BE2C (cell line): Measurements from ENCODE around the gene FAM120B.

ENCODE experiments used
- DNase-seq: peaks from one replicate; pipeline ENCODE4 v3.0.0-alpha.2; 2020
- H3K27me3 ChIP-seq: fragments of 250-450 bp; sonication (Bioruptor Pico); 2 replicates; pipeline ENCODE4 v1.5.1; 2020; ENCODE audit warnings: mild to moderate bottlenecking
- H3K36me3 ChIP-seq: fragments of 250-450 bp; sonication (Bioruptor Pico); 2 replicates; pipeline ENCODE4 v1.5.1; 2020; ENCODE audit warnings: mild to moderate bottlenecking
- H3K4me1 ChIP-seq: fragments of 250-450 bp; sonication (Bioruptor Pico); 2 replicates; pipeline ENCODE4 v1.5.1; 2020
- H3K4me3 ChIP-seq: 2 replicates; pipeline ENCODE4 v1.5.1; 2011; ENCODE audit warnings: low read depth, low read length
- H3K9me3 ChIP-seq: fragments of 250-450 bp; sonication (Bioruptor Pico); 2 replicates; pipeline ENCODE4 v1.5.1; 2020
- CTCF ChIP-seq: IDR thresholded peaks from 2 replicates; pipeline ENCODE4 v1.5.1; 2012; ENCODE audit warnings: mild to moderate bottlenecking, low read depth, low read length

The FAM120B gene

GRCh38 chr6:170291271-170292110 is 15.1 kb upstream of the FAM120B start:
- peaks cover 93% of the 10 kb centered on the region for H3K27me3 ChIP-seq
- TF ChIP-seq CTCF = no peak
- peak overlapping the region; percentile 34 for H3K4me3 ChIP-seq
- no peaks in the 10 kb centered on the region for H3K36me3 ChIP-seq
- DNase-seq = peak; percentile 64
- 0 out of 2 replicates have a peak, but pooled peaks cover 3% of the 10 kb centered on the region for H3K4me1 ChIP-seq
- H3K9me3 ChIP-seq = no peaks in the 10 kb centered on the region

GRCh38 chr6:170292111-170292406 is 14.5 kb upstream of the FAM120B start:
- Histone ChIP-seq H3K36me3 (no peaks in the 10 kb centered on the region), H3K4me3 (peak overlapping the region; percentile 34), H3K27me3 (peaks cover 98% of the 10 kb centered on the region), H3K9me3 (no peaks in the 10 kb centered on the region), H3K4me1 (0 out of 2 replicates have a peak, but pooled peaks cover 3% of the 10 kb centered on the region)
- no peak for DNase-seq
- no peak for TF ChIP-seq CTCF

- H3K36me3 ChIP-seq = no peaks in the 10 kb centered on the region
- no peak for DNase-seq
- no peaks in the 10 kb centered on the region for H3K9me3 ChIP-seq
- no peak overlapping the region; the same call in 1 of the 2 replicates for H3K4me3 ChIP-seq
- H3K27me3 ChIP-seq = peaks cover 98% of the 10 kb centered on the region
- 0 out of 2 replicates have a peak, but pooled peaks have one; percentile 15 for TF ChIP-seq CTCF
- 0 out of 2 replicates have a peak, but pooled peaks cover 3% of the 10 kb centered on the region for H3K4me1 ChIP-seq
Measured at GRCh38 chr6:170292407-170293158, 14.0 kb upstream of the FAM120B start.

- H3K4me3 ChIP-seq = no peak overlapping the region
- H3K4me1 ChIP-seq = 0 out of 2 replicates have a peak, but pooled peaks cover 3% of the 10 kb centered on the region
- no peak for DNase-seq
- TF ChIP-seq CTCF = no peak
- peaks cover 98% of the 10 kb centered on the region for H3K27me3 ChIP-seq
- H3K9me3 ChIP-seq = no peaks in the 10 kb centered on the region
- no peaks in the 10 kb centered on the region for H3K36me3 ChIP-seq
Measured at GRCh38 chr6:170293341-170294231, 13.0 kb upstream of the FAM120B start.

- no peak for DNase-seq
- no peak overlapping the region for H3K4me3 ChIP-seq
- H3K9me3 ChIP-seq = no peaks in the 10 kb centered on the region
- H3K27me3 ChIP-seq = peaks cover 98% of the 10 kb centered on the region
- TF ChIP-seq CTCF = no peak
- 0 out of 2 replicates have a peak, but pooled peaks cover 3% of the 10 kb centered on the region for H3K4me1 ChIP-seq
- no peaks in the 10 kb centered on the region for H3K36me3 ChIP-seq
Measured at GRCh38 chr6:170294298-170294730, 12.2 kb upstream of the FAM120B start.
